Fibroblast of villous mesenchyme (primary cell): ENCODE data around the gene PDE4D. TPM values are rescaled to one million over a fixed set of nuclear protein-coding genes. Genes with fewer than 3 reads are reported as not detected.

Experiments used
- DNase-seq: peaks from one replicate; pipeline ENCODE4 v3.0.0-alpha.2; 2010; ENCODE audit warnings: low read depth
- H3K4me3 ChIP-seq: 2 replicates; pipeline ENCODE4 v1.5.1; 2011; ENCODE audit warnings: low read depth, mild to moderate bottlenecking, low read length
- CTCF ChIP-seq: IDR thresholded peaks from 2 replicates; pipeline ENCODE4 v1.5.1; 2012; ENCODE audit warnings: low read depth, mild to moderate bottlenecking, low read length; ENCODE audit not compliant: insufficient read depth
- total RNA-seq: library from RNA; depleted of rRNA; stranded (reverse); fragments of >200 nt; gene quantifications from 2 replicates; pipeline ENCODE4 v1.2.3, GENCODE V29; 2012

PDE4D gene
- total RNA-seq, 1 donor = 6.0 TPM

GRCh38 chr5:59157068-59157467 lies 736.5 kb downstream of the PDE4D start:
- no peak overlapping the region for H3K4me3 ChIP-seq
- DNase-seq = no peak
- no peak for TF ChIP-seq CTCF

GRCh38 chr5:59152701-59153245 lies 740.8 kb downstream of the PDE4D start:
- TF ChIP-seq CTCF = no peak
- DNase-seq = no peak

GRCh38 chr5:59151162-59151889 lies 742.2 kb downstream of the PDE4D start:
- TF ChIP-seq CTCF = no peak
- H3K4me3 ChIP-seq = no peak overlapping the region
- no peak for DNase-seq

More at GRCh38 chr5:59152701-59153245, 740.8 kb downstream of the PDE4D start:
- no peak overlapping the region for H3K4me3 ChIP-seq

- no peak overlapping the region for H3K4me3 ChIP-seq
- TF ChIP-seq CTCF = no peak
- no peak for DNase-seq
These were observed 743.7 kb downstream of the PDE4D start for GRCh38 chr5:59149827-59150226.

- H3K4me3 ChIP-seq = no peak overlapping the region
- no peak for TF ChIP-seq CTCF
- no peak for DNase-seq
These were observed 744.3 kb downstream of the PDE4D start for GRCh38 chr5:59149271-59149670.

- DNase-seq = no peak
- no peak overlapping the region for H3K4me3 ChIP-seq
- TF ChIP-seq CTCF = no peak
These were observed 746.8 kb downstream of the PDE4D start for GRCh38 chr5:59146729-59147128.
